Rectal smooth muscle tissue (tissue), 1 donor: Measurements from ENCODE around the gene KPNA4.
"Not testable (repeated sequence)": the region's sequence is repeated elsewhere in the genome, so short reads cannot be mapped to it uniquely, and the experiment has no call there.

ENCODE experiments used
- H3K27ac ChIP-seq: one replicate; pipeline ENCODE4 v1.7.0; 2013; ENCODE audit warnings: low read depth, low read length, inconsistent platforms
- H3K27me3 ChIP-seq: one replicate; pipeline ENCODE4 v1.7.0; 2013; ENCODE audit warnings: low read length; ENCODE audit not compliant: control insufficient read depth, insufficient read depth
- H3K36me3 ChIP-seq: one replicate; pipeline ENCODE4 v1.7.0; 2013; ENCODE audit warnings: low read length; ENCODE audit not compliant: control insufficient read depth, insufficient read depth
- H3K4me1 ChIP-seq: one replicate; pipeline ENCODE4 v1.7.0; 2013; ENCODE audit warnings: low read length; ENCODE audit not compliant: control insufficient read depth, insufficient read depth
- H3K4me3 ChIP-seq: one replicate; pipeline ENCODE4 v1.7.0; 2013; ENCODE audit warnings: low read length
- H3K9ac ChIP-seq: one replicate; pipeline ENCODE4 v1.7.0; 2013; ENCODE audit warnings: low read length

Gene KPNA4

GRCh38 chr3:160455846-160456245 is 109.5 kb downstream of the KPNA4 start:
- no peak overlapping the region for H3K9ac ChIP-seq
- no peak overlapping the region for H3K27ac ChIP-seq
- no peaks in the 10 kb centered on the region for H3K27me3 ChIP-seq
- H3K4me1 ChIP-seq: no peaks in the 10 kb centered on the region
- no peak overlapping the region for H3K4me3 ChIP-seq
- H3K36me3 ChIP-seq: no peaks in the 10 kb centered on the region

DNA sequence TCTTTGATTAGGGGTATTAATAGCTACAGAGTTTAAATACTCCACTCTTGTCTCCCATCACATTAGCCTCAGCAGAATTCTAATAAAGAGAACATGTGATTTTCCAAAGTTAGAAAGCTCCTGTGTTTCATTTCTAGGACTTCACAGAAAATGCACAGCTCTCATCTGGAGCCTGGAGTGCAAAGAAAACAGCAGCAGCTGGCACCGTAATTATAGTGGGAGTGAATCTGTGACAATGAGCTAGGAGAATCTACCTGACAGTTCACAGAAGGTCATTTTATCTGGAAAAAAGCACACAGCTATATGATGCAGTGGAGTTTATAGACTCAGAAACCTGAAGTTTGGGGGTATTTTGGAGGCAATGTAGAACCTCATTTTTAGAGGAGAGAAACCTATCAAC is 110.4 kb downstream of the KPNA4 start:
- Histone ChIP-seq H3K9ac (no peak overlapping the region), H3K36me3 (no peaks in the 10 kb centered on the region), H3K4me3 (no peak overlapping the region), H3K27me3 (no peaks in the 10 kb centered on the region), H3K27ac (no peak overlapping the region), H3K4me1 (no peaks in the 10 kb centered on the region)

DNA sequence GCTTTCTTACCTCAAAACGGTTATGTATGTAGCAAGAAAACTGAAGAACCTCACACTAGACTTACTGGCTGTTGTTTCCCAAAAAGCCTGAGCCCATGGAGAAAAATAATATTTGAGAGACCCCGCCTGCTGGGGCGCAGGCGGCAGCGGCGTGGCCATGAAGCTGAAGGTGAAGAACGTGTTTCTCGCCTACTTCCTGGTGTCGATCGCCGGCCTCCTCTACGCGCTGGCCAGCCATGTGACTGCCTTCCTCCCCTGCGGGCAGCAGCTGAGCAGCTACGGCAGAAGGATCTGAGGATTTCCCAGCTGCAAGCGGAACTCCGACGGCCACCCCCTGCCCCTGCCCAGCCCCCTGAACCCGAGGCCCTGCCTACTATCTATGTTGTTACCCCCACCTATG is 113.1 kb downstream of the KPNA4 start:
- not testable (repeated sequence) for H3K4me3 ChIP-seq, H3K9ac ChIP-seq, H3K27ac ChIP-seq, H3K36me3 ChIP-seq, H3K4me1 ChIP-seq, H3K27me3 ChIP-seq

DNA sequence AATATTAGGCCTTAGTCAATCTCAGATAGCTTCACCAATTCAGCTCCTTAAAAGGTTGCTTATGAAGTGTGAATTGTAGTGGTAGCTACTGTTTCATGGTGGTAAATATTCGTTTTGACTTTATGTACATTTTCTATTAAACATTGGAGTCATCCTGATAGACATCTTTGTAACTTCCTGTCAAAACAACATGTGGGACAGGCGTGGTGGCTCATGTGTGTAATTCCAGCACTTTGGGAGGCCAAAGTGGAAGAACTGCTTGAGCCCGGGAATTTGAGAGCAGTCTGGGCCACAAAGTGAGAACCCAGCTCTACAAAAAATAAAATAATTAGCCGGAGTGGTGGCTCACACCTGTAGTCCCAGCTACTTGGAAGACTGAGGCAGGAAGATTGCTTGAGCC is 113.8 kb downstream of the KPNA4 start:
- Histone ChIP-seq H3K9ac (no peak overlapping the region), H3K4me3 (no peak overlapping the region), H3K36me3 (no peaks in the 10 kb centered on the region), H3K27ac (no peak overlapping the region), H3K4me1 (no peaks in the 10 kb centered on the region), H3K27me3 (no peaks in the 10 kb centered on the region)

DNA sequence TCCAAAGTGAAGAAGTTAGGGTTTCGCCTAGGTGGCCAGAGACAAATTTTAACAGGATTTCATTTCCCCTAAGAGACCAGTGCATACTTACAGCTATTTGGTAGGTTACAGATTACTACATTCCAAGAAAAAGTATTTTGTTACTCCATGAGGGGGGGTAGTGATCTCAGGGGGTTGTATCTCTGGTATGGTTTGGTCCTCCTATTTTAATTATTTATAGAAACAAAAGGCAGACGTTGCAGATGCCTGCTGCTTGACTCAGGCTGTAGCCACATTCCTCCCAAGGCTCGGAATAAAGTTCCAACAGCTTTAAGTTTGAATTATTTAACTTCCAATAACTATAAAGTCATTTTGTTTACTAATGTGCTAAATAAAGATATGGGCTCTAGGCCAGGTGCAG is 114.5 kb downstream of the KPNA4 start:
- no peaks in the 10 kb centered on the region for H3K4me1 ChIP-seq
- H3K27ac ChIP-seq: no peak overlapping the region

GRCh38 chr3:160449636-160450598 is 115.5 kb downstream of the KPNA4 start, which contains the start of gene TRIM59:
Gene TRIM59, minus strand, starts transcription at chr3:160449786. Its CDS starts 10,603 bp downstream, at chr3:160439183.
- Histone ChIP-seq H3K4me1 (no peaks in the 10 kb centered on the region), H3K4me3 (peak within 1 kb of the TSS; percentile 89), H3K36me3 (no peaks in the 10 kb centered on the region), H3K27ac (peak within 1 kb of the TSS; percentile 68), H3K9ac (no peak within 1 kb of the TSS), H3K27me3 (no peaks in the 10 kb centered on the region)

More for the DNA sequence above, 114.5 kb downstream of the KPNA4 start:
- H3K27me3 ChIP-seq: no peaks in the 10 kb centered on the region
- H3K4me3 ChIP-seq: no peak overlapping the region
- H3K9ac ChIP-seq: no peak overlapping the region
- H3K36me3 ChIP-seq: no peaks in the 10 kb centered on the region

DNA sequence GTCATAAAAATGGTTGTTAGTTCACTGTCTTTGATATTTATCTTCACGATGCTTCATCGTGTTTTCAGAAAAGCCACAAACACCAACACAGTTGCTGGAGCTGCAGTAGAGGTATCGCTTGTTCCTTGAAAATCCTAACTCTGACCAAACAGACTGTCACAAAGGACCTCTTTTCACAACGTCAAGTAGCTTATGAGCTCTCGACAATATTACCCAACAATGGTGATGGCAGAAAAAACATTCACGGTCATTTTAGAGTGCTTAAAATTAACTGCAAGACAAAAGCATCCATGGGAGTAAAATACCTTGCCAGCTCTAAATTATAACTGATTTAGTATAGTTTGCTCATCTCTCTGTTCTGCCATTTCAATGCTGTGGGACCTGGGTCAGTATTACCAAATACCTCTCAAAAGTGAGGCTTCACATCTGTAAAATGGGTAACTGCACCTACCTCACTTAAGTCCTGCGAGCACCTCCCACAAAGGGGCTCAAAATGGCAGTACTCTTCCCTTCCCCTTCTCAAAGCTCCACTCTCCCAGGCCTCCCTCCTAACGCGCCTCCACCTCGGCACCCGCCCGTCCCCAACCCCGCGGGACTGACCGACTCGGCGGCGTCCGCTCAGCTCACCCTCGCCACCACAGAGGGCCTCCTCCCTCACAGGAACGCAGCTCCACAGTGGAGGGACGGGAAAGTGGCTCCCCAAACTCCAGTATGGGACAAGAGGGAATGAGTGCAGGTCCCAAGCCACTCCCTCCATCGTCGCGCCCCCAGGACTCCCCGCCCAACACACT is 116.3 kb downstream of the KPNA4 start:
- peak overlapping the region; percentile 89 for H3K4me3 ChIP-seq
- no peak overlapping the region for H3K9ac ChIP-seq
- no peaks in the 10 kb centered on the region for H3K27me3 ChIP-seq
- no peaks in the 10 kb centered on the region for H3K4me1 ChIP-seq
- H3K27ac ChIP-seq: peak overlapping the region; percentile 68
- no peaks in the 10 kb centered on the region for H3K36me3 ChIP-seq

DNA sequence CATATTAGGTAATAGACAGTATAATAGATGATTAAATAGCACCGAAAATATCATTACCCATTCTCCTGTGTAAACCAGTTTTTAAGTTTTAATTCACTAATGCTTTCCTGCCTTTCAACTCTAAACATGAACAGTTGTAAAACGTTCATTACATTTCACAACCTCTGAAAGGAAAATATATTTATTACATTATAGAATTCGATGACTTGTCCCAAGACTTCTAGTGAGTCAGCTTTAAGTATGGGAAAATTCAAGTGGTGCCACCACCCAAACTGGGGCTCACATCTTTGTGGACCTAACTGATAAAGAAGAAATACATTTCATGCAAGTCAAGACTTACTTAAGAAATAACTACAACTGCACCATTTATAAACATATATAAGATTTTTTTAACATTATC is 117.8 kb downstream of the KPNA4 start:
- Histone ChIP-seq H3K27ac (no peak overlapping the region), H3K4me3 (no peak overlapping the region), H3K9ac (no peak overlapping the region), H3K4me1 (no peaks in the 10 kb centered on the region), H3K36me3 (no peaks in the 10 kb centered on the region), H3K27me3 (no peaks in the 10 kb centered on the region)

GRCh38 chr3:160446522-160447056 is 118.8 kb downstream of the KPNA4 start:
- no peak overlapping the region for H3K4me3 ChIP-seq
- H3K36me3 ChIP-seq: no peaks in the 10 kb centered on the region
- no peak overlapping the region for H3K9ac ChIP-seq
- no peaks in the 10 kb centered on the region for H3K27me3 ChIP-seq
- no peak overlapping the region for H3K27ac ChIP-seq
- H3K4me1 ChIP-seq: no peaks in the 10 kb centered on the region

- no peak overlapping the region for H3K9ac ChIP-seq
- no peak overlapping the region for H3K27ac ChIP-seq
- no peak overlapping the region for H3K4me3 ChIP-seq
- no peaks in the 10 kb centered on the region for H3K27me3 ChIP-seq
- H3K4me1 ChIP-seq: no peaks in the 10 kb centered on the region
- no peaks in the 10 kb centered on the region for H3K36me3 ChIP-seq
Measured at GRCh38 chr3:160445854-160446253, 119.5 kb downstream of the KPNA4 start.
